ENCODE results near the gene NDUFC2.

Gene NDUFC2

DNA sequence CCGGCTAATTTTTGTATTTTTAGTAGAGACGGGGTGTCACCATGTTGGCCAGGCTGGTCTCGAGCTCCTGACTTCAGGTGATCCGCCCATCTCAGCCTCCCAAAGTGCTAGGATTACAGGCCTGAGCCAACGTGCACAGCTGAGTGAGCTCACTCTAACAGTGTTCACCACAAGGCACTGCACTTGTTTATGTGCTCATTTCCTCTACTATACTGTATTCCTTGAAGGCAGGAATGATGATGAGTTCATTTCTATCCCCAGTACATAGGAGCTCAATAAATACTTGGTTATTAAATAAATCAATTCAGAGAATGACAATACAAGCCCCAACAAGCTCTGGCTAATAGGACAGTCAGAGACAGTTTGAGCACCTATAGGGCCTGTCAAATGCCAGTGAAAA is 30.7 kb upstream of the NDUFC2 start:
- no peak for DNase-seq
- H3K27ac ChIP-seq = no peak overlapping the region
- no peaks in the 10 kb centered on the region for H3K9me3 ChIP-seq
- H3K27me3 ChIP-seq = no peaks in the 10 kb centered on the region
- H3K36me3 ChIP-seq = peaks cover 12 to 50% (median 42%) of the 10 kb centered on the region in 3 donors
- intact Hi-C loops (cut with DNase I; ENCODE audit: low total_unique reads) = no loop called here
- no peaks in the 10 kb centered on the region for H3K4me1 ChIP-seq
- TF ChIP-seq, protein P1, sequence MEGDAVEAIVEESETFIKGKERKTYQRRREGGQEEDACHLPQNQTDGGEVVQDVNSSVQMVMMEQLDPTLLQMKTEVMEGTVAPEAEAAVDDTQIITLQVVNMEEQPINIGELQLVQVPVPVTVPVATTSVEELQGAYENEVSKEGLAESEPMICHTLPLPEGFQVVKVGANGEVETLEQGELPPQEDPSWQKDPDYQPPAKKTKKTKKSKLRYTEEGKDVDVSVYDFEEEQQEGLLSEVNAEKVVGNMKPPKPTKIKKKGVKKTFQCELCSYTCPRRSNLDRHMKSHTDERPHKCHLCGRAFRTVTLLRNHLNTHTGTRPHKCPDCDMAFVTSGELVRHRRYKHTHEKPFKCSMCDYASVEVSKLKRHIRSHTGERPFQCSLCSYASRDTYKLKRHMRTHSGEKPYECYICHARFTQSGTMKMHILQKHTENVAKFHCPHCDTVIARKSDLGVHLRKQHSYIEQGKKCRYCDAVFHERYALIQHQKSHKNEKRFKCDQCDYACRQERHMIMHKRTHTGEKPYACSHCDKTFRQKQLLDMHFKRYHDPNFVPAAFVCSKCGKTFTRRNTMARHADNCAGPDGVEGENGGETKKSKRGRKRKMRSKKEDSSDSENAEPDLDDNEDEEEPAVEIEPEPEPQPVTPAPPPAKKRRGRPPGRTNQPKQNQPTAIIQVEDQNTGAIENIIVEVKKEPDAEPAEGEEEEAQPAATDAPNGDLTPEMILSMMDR (IDR thresholded peaks at IDR 0.05) = no peak
- H3K4me3 ChIP-seq = no peak overlapping the region

DNA sequence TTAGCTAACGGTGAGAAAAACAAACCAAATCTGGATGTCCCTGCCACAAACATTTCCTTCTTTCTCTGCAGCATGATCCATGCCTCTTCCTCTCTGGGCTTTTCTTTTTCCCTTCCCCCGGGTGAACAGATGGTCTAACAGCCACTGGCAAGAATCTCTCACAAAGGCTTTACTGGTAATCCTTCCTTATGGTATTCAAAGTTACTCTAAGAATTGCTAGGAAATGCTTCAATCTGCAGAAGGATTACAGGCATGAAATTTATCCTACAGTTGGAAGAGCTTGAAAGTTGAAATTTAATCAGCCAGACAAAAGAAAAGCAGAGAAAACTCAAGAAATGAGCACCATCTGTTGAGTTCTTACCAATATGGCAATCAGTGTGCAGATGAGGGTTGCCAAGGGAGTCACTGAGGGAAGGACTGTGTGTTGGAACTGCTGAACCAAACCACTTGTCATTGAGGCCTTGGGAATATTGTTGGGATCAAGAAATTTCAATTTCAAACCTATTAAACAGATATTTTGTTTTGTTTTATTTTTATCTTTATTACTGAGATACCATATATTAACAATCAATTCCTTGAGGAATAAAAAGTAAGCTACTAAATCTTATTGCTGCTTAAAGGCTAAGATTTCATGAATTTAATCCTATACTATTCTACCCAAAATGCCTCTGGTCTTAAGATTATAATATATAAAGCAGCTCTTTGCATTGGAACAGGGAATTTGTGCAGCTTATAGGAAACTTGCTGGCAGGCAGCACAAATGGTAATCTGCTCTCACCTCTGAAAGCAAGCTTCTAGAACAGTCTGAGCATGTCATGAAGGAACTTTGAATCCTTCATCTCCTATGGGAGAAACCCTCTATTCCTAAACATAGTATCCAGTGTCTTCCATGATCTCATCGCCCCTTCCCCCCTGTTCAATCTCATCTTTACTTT is 29.7 kb upstream of the NDUFC2 start:
- H3K27me3 ChIP-seq = no peaks in the 10 kb centered on the region
- intact Hi-C loops (cut with DNase I; ENCODE audit: low total_unique reads) = no loop called here
- H3K27ac ChIP-seq = no peak overlapping the region
- no peak overlapping the region for H3K4me3 ChIP-seq
- H3K9me3 ChIP-seq = no peaks in the 10 kb centered on the region
- TF ChIP-seq, protein P1 (IDR thresholded peaks at IDR 0.05) = no peak
- H3K36me3 ChIP-seq = peaks cover 12 to 50% (median 42%) of the 10 kb centered on the region in 3 donors
- peaks cover 0 to 2% (median 0%) of the 10 kb centered on the region in 4 donors for H3K4me1 ChIP-seq
- no peak for DNase-seq

DNA sequence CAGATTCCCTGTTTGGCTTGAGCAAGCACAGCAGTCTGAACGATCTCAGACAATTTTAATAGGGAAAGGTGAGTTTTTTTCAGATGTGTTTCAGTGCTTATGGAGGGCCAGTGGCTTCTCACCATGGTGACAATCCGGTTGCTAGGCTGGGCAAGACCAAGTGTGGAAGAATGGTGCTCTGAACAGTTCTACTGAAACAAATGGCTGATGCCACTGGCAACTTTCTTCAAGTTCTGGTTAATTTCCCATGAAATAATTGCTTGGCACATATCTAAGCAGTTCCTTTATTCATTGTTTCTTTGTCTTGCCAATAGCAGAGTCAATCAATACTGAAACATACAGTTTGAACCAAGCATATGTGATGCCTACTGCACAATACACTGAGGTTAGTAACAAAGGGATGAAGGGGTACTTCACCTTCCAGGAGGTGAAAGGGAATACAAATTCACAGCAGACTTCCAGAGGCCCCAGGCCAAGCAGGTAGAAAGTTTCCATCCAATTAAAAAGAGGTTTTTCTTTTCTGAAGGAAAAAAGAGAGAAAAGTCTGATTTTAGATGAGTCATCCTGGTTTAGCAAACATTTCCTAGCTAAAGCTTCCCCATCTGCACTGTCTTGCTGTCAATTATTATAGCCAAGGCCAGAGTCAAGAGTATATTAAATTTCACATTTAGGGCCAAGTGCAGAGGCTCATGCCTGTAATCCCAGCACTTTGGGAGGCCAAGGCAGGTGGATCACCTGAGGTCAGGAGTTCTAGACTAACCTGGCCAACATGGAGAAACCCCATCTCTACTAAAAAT is 21.2 kb upstream of the NDUFC2 start:
- no peak overlapping the region for H3K27ac ChIP-seq
- intact Hi-C loops (cut with DNase I; ENCODE audit: low total_unique reads) = no loop called here
- H3K27me3 ChIP-seq = no peaks in the 10 kb centered on the region
- DNase-seq = no peak
- H3K9me3 ChIP-seq = no peaks in the 10 kb centered on the region
- H3K4me1 ChIP-seq = peaks cover 0 to 6% (median 0%) of the 10 kb centered on the region in 4 donors
- no peak overlapping the region for H3K4me3 ChIP-seq
- H3K36me3 ChIP-seq = peaks cover 29 to 47% (median 44%) of the 10 kb centered on the region in 3 donors
- TF ChIP-seq, protein P1 (IDR thresholded peaks at IDR 0.05) = no peak

- Histone ChIP-seq H3K27ac (no peak overlapping the region), H3K36me3 (peaks cover 29 to 47% (median 46%) of the 10 kb centered on the region in 3 donors)
- TF ChIP-seq, protein P1 (IDR thresholded peaks at IDR 0.05) = no peak
Measured at GRCh38 chr11:78100261-78100660, 20.6 kb upstream of the NDUFC2 start.

GRCh38 chr11:78099666-78100065 is 20.0 kb upstream of the NDUFC2 start:
- Histone ChIP-seq H3K27ac (no peak overlapping the region), H3K36me3 (peaks cover 29 to 52% (median 47%) of the 10 kb centered on the region in 3 donors)
- DNase-seq = no peak

More at GRCh38 chr11:78100261-78100660, 20.6 kb upstream of the NDUFC2 start:
- DNase-seq = no peak
- intact Hi-C loops (cut with DNase I; ENCODE audit: low total_unique reads) = no loop called here
- Histone ChIP-seq H3K9me3 (no peaks in the 10 kb centered on the region), H3K4me3 (no peak overlapping the region), H3K27me3 (no peaks in the 10 kb centered on the region), H3K4me1 (peaks cover 0 to 6% (median 0%) of the 10 kb centered on the region in 4 donors)

More at GRCh38 chr11:78099666-78100065, 20.0 kb upstream of the NDUFC2 start:
- Histone ChIP-seq H3K4me1 (peaks cover 0 to 6% (median 0%) of the 10 kb centered on the region in 4 donors), H3K4me3 (no peak overlapping the region), H3K9me3 (no peaks in the 10 kb centered on the region), H3K27me3 (no peaks in the 10 kb centered on the region)
- TF ChIP-seq, protein P1 (IDR thresholded peaks at IDR 0.05) = no peak
- intact Hi-C loops (cut with DNase I; ENCODE audit: low total_unique reads) = no loop called here
